OCI-LY3 (cell line): ENCODE measurements around the gene ACAP2.
"Not testable (repeated sequence)": the region's sequence is repeated elsewhere in the genome, so short reads cannot be mapped to it uniquely, and the experiment has no call there.

Experiments used
- H2AFZ ChIP-seq: fragments of 200-600, 300-600 bp; shearing (Covaris generic); 2 replicates; pipeline ENCODE4 v1.6.0; 2014; ENCODE audit warnings: antibody characterized with exemption, low read depth, low read length
- H3K27ac ChIP-seq: fragments of 200-600, 300-600 bp; sonication (generic); 2 replicates; pipeline ENCODE4 v1.5.1; 2014; ENCODE audit warnings: mild to moderate bottlenecking, low read length, moderate library complexity, mixed read lengths
- H3K27me3 ChIP-seq: fragments of 200-600, 300-600 bp; sonication (generic); 2 replicates; pipeline ENCODE4 v1.6.1; 2014; ENCODE audit warnings: low read depth, low read length, mixed read lengths
- H3K36me3 ChIP-seq: fragments of 200-600, 300-600 bp; sonication (generic); replicated peaks from 2 replicates; pipeline ENCODE3; 2014; ENCODE audit warnings: low read depth, low read length, mixed read lengths
- H3K4me1 ChIP-seq: fragments of 300-600, 200-600 bp; sonication (generic); 2 replicates; pipeline ENCODE4 v1.6.1; 2014; ENCODE audit warnings: low read length, mixed read lengths
- H3K4me2 ChIP-seq: fragments of 200-600, 300-600 bp; sonication (generic); 2 replicates; pipeline ENCODE4 v1.6.1; 2014; ENCODE audit warnings: low read length, mixed read lengths
- H3K4me3 ChIP-seq: fragments of 300-600, 200-600 bp; sonication (generic); 2 replicates; pipeline ENCODE4 v1.5.1; 2014; ENCODE audit warnings: antibody characterized with exemption, mild to moderate bottlenecking, low read length, moderate library complexity
- H3K79me2 ChIP-seq: fragments of 300-600, 200-600 bp; shearing (Covaris generic); 2 replicates; pipeline ENCODE4 v1.6.1; 2014; ENCODE audit warnings: mild to moderate bottlenecking, low read length, mixed read lengths
- H3K9ac ChIP-seq: fragments of 300-600, 200-600 bp; shearing (Covaris generic); 2 replicates; pipeline ENCODE4 v1.6.0; 2014; ENCODE audit warnings: mild to moderate bottlenecking, low read length, moderate library complexity
- H3K9me3 ChIP-seq: fragments of 200-600, 300-600 bp; shearing (Covaris generic); 2 replicates; pipeline ENCODE4 v1.6.1; 2014; ENCODE audit warnings: low read length, mixed read lengths; ENCODE audit not compliant: insufficient read depth
- H4K20me1 ChIP-seq: fragments of 200-600, 300-600 bp; sonication (generic); 2 replicates; pipeline ENCODE4 v1.6.1; 2016; ENCODE audit warnings: low read length, mixed read lengths; ENCODE audit not compliant: insufficient read depth
- CTCF ChIP-seq: fragments of 200-600, 300-600 bp; sonication (generic); IDR thresholded peaks from 2 replicates; pipeline ENCODE4 v1.5.1; 2014; ENCODE audit warnings: antibody characterized with exemption, low read length, low read depth
- EZH2phosphoT487 ChIP-seq: fragments of 200-600 bp; shearing (Covaris generic); IDR thresholded peaks from 2 replicates; pipeline ENCODE4 v1.6.1; 2018; ENCODE audit warnings: antibody characterized with exemption, mixed run types, low read depth

ACAP2 gene

GRCh38 chr3:195365371-195365770, 77.4 kb downstream of the ACAP2 start:
- H2AFZ ChIP-seq: no peak overlapping the region
- no peaks in the 10 kb centered on the region for H3K36me3 ChIP-seq
- no peaks in the 10 kb centered on the region for H4K20me1 ChIP-seq
- H3K79me2 ChIP-seq: no peaks in the 10 kb centered on the region
- no peak for TF ChIP-seq CTCF
- TF ChIP-seq EZH2phosphoT487: no peak
- H3K4me3 ChIP-seq: no peak overlapping the region
- no peak overlapping the region for H3K4me2 ChIP-seq
- H3K27ac ChIP-seq: no peak overlapping the region
- no peaks in the 10 kb centered on the region for H3K9me3 ChIP-seq
- H3K27me3 ChIP-seq: no peaks in the 10 kb centered on the region
- H3K4me1 ChIP-seq: no peaks in the 10 kb centered on the region
- H3K9ac ChIP-seq: no peak overlapping the region

DNA sequence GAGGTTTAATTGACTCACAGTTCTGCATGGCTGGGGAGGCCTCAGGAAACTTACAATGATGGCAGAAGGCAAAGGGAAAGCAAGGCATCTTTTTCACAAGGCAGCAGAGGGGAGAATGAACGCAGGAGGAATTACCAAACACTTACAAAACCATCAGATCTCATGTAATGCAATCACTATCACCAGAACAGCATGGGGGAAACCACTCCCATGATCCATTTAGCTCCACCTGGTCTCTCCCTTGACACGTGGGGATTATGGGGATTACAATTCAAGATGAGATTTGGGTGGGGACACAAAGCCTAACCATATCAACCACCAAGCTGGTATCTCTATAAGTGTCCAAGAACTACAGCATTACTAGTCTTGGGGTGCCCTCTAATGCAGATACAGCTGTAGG, 85.0 kb downstream of the ACAP2 start:
- not testable (repeated sequence) for H3K27me3 ChIP-seq, H3K4me2 ChIP-seq, H3K9ac ChIP-seq, H2AFZ ChIP-seq, H3K4me1 ChIP-seq, H3K36me3 ChIP-seq, H4K20me1 ChIP-seq, H3K79me2 ChIP-seq, H3K9me3 ChIP-seq, H3K4me3 ChIP-seq, H3K27ac ChIP-seq

DNA sequence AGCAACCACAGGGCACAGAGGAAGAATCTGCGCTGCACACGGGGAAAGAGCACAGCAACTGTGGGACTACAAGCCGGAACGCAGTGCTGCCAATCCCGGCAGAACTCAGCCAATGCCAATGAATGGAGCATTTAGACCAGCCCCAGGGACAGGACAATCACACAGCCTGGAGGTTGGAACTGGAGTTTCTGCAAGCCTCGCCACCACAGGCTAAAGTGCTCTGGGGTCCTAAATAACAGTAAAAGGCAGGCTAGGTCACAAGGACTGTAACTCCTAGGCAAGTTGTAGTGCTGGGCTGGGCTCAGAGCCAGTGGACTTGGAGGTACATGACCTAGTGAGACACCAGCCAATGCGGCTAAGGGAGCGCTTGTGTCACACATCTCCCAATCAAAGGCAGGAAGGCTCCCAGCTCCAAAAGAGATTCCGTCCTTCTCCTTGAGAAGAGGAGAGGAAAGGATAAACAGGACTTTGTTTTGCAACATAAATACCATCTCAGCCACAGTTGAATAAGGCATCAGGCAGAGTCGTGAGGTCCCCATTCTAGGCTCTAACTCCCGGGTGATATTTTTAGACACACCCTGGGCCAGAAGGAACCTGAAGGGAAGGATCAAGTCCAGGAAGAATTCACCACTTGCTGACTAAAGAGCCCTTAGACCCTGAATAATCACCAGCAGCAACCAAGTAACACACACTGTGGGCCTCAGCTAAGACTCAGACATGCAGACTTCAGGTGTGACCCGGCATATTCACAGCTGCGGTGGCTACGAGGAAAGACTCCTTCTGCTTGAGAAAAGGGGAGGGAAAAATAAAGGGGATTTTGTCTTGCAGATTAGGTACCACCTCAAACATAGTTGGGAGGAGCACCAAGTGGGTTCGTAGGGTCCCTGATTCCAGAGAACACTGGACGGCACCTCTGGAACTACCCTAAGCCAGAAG, 86.4 kb downstream of the ACAP2 start:
- TF ChIP-seq CTCF (no peak), EZH2phosphoT487 (no peak)
- Histone ChIP-seq H3K36me3 (no peaks in the 10 kb centered on the region), H3K4me1 (no peaks in the 10 kb centered on the region), H3K9ac (no peak overlapping the region), H4K20me1 (no peaks in the 10 kb centered on the region), H3K27ac (no peak overlapping the region), H2AFZ (no peak overlapping the region), H3K27me3 (no peaks in the 10 kb centered on the region), H3K9me3 (no peaks in the 10 kb centered on the region), H3K4me2 (no peak overlapping the region), H3K4me3 (no peak overlapping the region), H3K79me2 (0 out of 2 replicates have a peak, but pooled peaks cover 3% of the 10 kb centered on the region)

GRCh38 chr3:195354009-195354408, 88.8 kb downstream of the ACAP2 start:
- not testable (repeated sequence) for H3K9me3 ChIP-seq, H3K9ac ChIP-seq, H3K27me3 ChIP-seq, H3K4me3 ChIP-seq, H2AFZ ChIP-seq, H3K79me2 ChIP-seq, H4K20me1 ChIP-seq, H3K4me1 ChIP-seq, H3K27ac ChIP-seq, H3K36me3 ChIP-seq, H3K4me2 ChIP-seq

GRCh38 chr3:195352895-195353488, 89.8 kb downstream of the ACAP2 start:
- no peak for TF ChIP-seq CTCF
- no peak for TF ChIP-seq EZH2phosphoT487
- no peak overlapping the region for H3K4me2 ChIP-seq

More at GRCh38 chr3:195352895-195353488, 89.8 kb downstream of the ACAP2 start:
- Histone ChIP-seq H3K36me3 (no peaks in the 10 kb centered on the region), H3K9me3 (no peaks in the 10 kb centered on the region), H3K9ac (no peak overlapping the region), H4K20me1 (no peaks in the 10 kb centered on the region; the same call in 1 of the 2 replicates), H2AFZ (no peak overlapping the region), H3K27me3 (no peaks in the 10 kb centered on the region), H3K79me2 (no peaks in the 10 kb centered on the region), H3K27ac (no peak overlapping the region), H3K4me1 (no peaks in the 10 kb centered on the region), H3K4me3 (no peak overlapping the region)
